Psoas muscle (tissue), 8 donors: ENCODE data around the gene MSMO1. TPM values are rescaled to one million over a fixed set of nuclear protein-coding genes. Genes with fewer than 3 reads are reported as not detected.

ENCODE experiments used
- ATAC-seq, 4 donors: fragments of 200-7000 bp; cut with Tn5 transposase; one replicate each; pipeline ENCODE4 v1.9.1; 2020; ENCODE audit warnings: moderate library complexity in 3 of 4, mild to moderate bottlenecking in 2 of 4
- DNase-seq, 2 donors: peaks; one replicate each; pipeline ENCODE4 v3.0.0-alpha.2; 2020
- H3K27ac ChIP-seq: fragments of 200-600 bp; one replicate; pipeline ENCODE4 v1.8.0; 2022
- H3K27me3 ChIP-seq, 3 donors: fragments of 200-600 bp in 1 of 3; one replicate each; pipeline versions ENCODE4 v1.6.1 to v1.8.0; 2013 to 2022; ENCODE audit warnings: low read length in 2 of 3, mild to moderate bottlenecking in 2 of 3, moderate library complexity in 1 of 3; ENCODE audit not compliant: insufficient read depth in 3 of 3
- H3K36me3 ChIP-seq, 2 donors: fragments of 200-600 bp in 1 of 2; one replicate each; pipeline versions ENCODE4 v1.6.1 to v1.8.0; 2013 to 2022; ENCODE audit warnings: low read depth in 1 of 2, mild to moderate bottlenecking in 1 of 2, moderate library complexity in 1 of 2; ENCODE audit not compliant: insufficient read depth in 1 of 2
- H3K4me1 ChIP-seq: fragments of 200-600 bp; one replicate; pipeline ENCODE4 v1.8.0; 2022
- H3K4me3 ChIP-seq: fragments of 200-600 bp; one replicate; pipeline ENCODE4 v1.8.0; 2022; ENCODE audit warnings: mild to moderate bottlenecking
- H3K9me3 ChIP-seq: fragments of 200-600 bp; one replicate; pipeline ENCODE4 v1.8.0; 2022
- whole genome bisulfite sequencing, 3 donors: extraction: QIAGEN DNeasy Blood & Tissue Kit; methylation state at CpG; one replicate each; pipeline versions ENCODE4 v1.1.6 to v1.1.7; 2013; 5-methylcytosine and 5-hydroxymethylcytosine counted together
- intact Hi-C, 2 donors: fragments of 100-400 bp; cut with DNase I; formaldehyde crosslinking; loops; one replicate each; pipeline versions ENCODE4 v1.11.0 to v1.14.2; 2022
- polyA plus RNA-seq, 3 donors: library from polyadenylated mRNA; stranded (reverse); fragments of 200-250 nt; gene quantifications; one replicate each; pipeline ENCODE4 v1.2.3, GENCODE V29; 2013
- total RNA-seq, 4 donors: library from RNA; stranded (reverse); fragmentation: NEBNext Ultra II Directional in 2 of 4; extraction: Animal tissue kit (Norgen Biotek cat#: 25700) in 2 of 4; gene quantifications; one replicate each; pipeline versions ENCODE4 v1.2.1 to v1.2.4, GENCODE V29; 2021 to 2023
- TF ChIP-seq, protein P1 (sequence below): fragments of 200-600 bp; IDR thresholded peaks from one replicate; pipeline ENCODE4 v1.8.0; 2022; ENCODE audit warnings: antibody characterized with exemption
- donor health status: healthy with polysubstance abuse.
- donor health status: DM: no; HTN: no; CAD: no; lungs with moderate emphysema.
- donor health status: Bipolar disorder and iron deficiency.
- donor health status: healthy.
- donor health status: DM: yes; HTN: yes; CAD: no.
- donor health status: DM: no; HTN: no; CAD: no.
- donor health status: DM: no; HTN: no; CAD: no.
- donor health status: DM: yes; HTN: yes; CAD: no.

MSMO1 gene
- total and polyA plus RNA-seq, 7 donors: 2.9 to 5.9 (median 4.4) TPM

DNA sequence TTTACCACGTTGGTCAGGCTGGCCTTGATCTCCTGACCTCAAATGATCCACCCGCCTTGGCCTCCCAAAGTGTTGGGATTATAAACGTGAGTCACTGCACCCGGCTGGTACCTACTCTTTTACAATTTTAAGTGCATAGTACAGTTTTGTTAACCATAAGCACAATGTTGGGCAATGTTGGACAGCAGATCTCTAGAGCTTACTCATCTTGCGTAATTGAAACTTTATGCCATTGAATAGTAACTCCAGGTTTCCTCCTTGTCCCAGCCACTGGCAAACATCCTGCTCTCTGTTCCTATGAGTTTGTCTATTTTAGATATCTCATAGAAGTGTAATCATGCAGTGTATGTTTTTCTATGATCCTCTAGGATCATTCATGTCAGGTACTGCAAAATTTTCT is 42.1 kb downstream of the MSMO1 start:
- H3K4me1 ChIP-seq: no peaks in the 10 kb centered on the region
- DNase-seq: no peak
- no peaks in the 10 kb centered on the region for H3K36me3 ChIP-seq
- TF ChIP-seq, protein P1, sequence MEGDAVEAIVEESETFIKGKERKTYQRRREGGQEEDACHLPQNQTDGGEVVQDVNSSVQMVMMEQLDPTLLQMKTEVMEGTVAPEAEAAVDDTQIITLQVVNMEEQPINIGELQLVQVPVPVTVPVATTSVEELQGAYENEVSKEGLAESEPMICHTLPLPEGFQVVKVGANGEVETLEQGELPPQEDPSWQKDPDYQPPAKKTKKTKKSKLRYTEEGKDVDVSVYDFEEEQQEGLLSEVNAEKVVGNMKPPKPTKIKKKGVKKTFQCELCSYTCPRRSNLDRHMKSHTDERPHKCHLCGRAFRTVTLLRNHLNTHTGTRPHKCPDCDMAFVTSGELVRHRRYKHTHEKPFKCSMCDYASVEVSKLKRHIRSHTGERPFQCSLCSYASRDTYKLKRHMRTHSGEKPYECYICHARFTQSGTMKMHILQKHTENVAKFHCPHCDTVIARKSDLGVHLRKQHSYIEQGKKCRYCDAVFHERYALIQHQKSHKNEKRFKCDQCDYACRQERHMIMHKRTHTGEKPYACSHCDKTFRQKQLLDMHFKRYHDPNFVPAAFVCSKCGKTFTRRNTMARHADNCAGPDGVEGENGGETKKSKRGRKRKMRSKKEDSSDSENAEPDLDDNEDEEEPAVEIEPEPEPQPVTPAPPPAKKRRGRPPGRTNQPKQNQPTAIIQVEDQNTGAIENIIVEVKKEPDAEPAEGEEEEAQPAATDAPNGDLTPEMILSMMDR: no peak
- no peak overlapping the region for H3K27ac ChIP-seq
- no peak for ATAC-seq
- H3K9me3 ChIP-seq: peaks cover 4% of the 10 kb centered on the region
- intact Hi-C loops: no loop called here
- H3K27me3 ChIP-seq: no peaks in the 10 kb centered on the region
- WGBS, 3 donors: 57 to 76% (median 74%) methylated on average over 5 of the region's 5 CpGs
- no peak overlapping the region for H3K4me3 ChIP-seq

DNA sequence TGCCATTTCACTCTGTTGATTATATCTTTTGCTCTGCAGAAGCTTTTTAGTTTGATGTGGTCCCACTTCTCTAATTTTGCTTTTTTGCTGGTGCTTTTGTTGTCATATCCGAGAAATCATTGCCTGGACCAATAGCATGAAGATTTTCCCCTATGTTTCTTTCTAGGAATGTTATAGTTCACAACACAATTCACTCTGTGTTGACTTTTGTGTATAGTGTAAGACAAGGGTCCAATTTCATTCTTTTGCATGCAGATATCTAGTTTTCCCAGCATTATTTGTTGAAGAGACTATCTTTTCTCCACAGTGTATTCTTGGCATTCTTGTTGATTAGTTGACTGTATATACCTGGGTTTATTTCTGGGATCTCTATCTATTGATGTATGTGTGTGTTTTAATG is 43.1 kb downstream of the MSMO1 start:
- Histone ChIP-seq H3K4me3 (no peak overlapping the region), H3K4me1 (no peaks in the 10 kb centered on the region), H3K36me3 (no peaks in the 10 kb centered on the region), H3K27ac (no peak overlapping the region), H3K9me3 (peaks cover 11% of the 10 kb centered on the region), H3K27me3 (no peaks in the 10 kb centered on the region)
- ATAC-seq (no peak), DNase-seq (no peak)
- 81 to 93% (median 85%) methylated on average over 1 of the region's 1 CpG for WGBS, 3 donors
- intact Hi-C loops: no loop called here
- TF ChIP-seq, protein P1: no peak

DNA sequence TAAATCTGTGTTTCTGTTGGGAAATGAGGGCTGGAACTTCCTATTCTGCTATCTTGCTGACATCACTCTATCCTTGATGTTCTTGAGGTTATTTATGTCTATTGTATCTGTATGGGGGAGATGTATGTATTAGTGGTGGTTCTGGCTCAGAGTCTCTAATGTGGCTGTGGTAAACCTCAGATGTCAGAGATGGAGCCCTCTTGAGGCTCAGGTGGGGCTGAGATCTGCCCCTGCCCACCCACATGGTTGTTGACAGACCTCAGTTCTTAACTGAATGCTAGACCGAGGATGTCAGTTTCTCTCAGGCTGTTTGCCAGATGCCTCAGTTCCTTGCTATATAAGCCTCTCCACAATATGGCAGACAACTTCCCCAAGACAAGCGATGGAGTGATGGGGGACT is 48.0 kb downstream of the MSMO1 start:
- Histone ChIP-seq H3K27ac (no peak overlapping the region), H3K4me3 (no peak overlapping the region), H3K9me3 (peaks cover 11% of the 10 kb centered on the region), H3K27me3 (peaks cover 0 to 34% (median 1%) of the 10 kb centered on the region in 3 donors), H3K36me3 (no peaks in the 10 kb centered on the region), H3K4me1 (no peaks in the 10 kb centered on the region)
- intact Hi-C loops: no loop called here
- TF ChIP-seq, protein P1: no peak
- no peak for DNase-seq
- WGBS, 3 donors: 78 to 89% (median 89%) methylated on average over 2 of the region's 2 CpGs
- ATAC-seq: no peak

DNA sequence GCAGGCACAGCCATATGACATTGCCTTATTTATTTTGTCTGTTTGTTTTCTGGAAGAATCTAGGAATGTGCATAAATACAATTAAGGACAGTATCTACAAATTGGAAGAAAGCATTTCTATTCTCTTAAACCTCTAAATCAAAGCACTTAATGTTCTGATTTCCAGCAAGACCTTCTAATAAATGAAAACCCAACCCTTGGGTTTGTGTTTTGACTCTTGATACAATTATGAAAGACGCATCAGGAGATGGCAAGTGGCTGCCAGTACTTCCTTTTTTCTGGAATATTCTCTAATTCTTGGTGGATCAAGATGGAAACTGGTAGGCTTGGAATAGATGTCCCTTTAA is 50.9 kb downstream of the MSMO1 start:
- DNase-seq: no peak
- Histone ChIP-seq H3K4me1 (no peaks in the 10 kb centered on the region), H3K27ac (peak overlapping the region; percentile 24), H3K9me3 (peaks cover 7% of the 10 kb centered on the region), H3K4me3 (peak overlapping the region; percentile 55), H3K27me3 (peaks cover 0 to 34% (median 1%) of the 10 kb centered on the region in 3 donors), H3K36me3 (no peaks in the 10 kb centered on the region)
- WGBS, 3 donors: 42 to 62% (median 50%) methylated on average over 1 of the region's 1 CpG
- intact Hi-C loops: no loop called here
- no peak for ATAC-seq
- TF ChIP-seq, protein P1: no peak
